MM.1S (cell line): ENCODE data around the gene AKT1S1.

Source experiments
- EZH2 ChIP-seq: fragments of 300-600 bp; sonication (generic); optimal IDR thresholded peaks from 2 replicates; pipeline ENCODE3; 2017; ENCODE audit warnings: low read depth, mild to moderate bottlenecking, antibody characterized with exemption, low read length, mixed read lengths
- TF ChIP-seq, protein P1 (sequence below): fragments of 300-600 bp; sonication (generic); IDR thresholded peaks from 2 replicates; pipeline ENCODE4 v1.5.1; 2016; ENCODE audit warnings: antibody characterized with exemption, low read length, mixed read lengths

DNA sequence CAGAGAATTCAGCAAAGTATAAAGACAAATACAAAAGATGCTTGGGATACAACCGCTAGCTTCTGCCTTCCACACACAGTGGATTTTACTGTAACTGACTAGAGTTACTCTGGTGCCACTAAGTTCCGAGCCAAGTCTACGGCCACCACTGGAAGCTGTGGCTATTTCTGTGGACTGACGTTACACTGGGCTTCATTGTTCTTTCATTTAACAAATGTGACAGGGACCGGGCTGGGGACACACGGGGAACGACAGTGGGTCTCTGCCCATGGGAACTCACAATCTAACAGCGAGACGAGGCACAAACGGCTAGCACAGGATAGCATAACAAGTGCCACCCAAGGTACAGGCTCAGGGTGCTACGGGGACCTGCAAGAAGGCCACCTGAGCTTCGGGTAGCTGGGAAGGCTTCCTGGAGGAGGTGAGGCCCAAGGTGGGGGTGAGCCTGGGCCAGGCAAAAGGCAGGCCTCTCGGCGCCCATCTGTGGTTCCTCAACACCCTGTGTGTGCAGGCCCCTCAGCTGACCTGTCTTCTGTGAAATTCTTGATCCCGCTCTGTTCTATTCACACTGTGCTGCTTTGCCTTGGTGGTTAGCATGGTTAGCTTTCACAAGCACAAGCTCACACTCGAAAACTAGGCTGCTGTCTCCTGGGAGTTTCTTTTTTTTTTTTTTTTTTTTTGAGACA lies 29.9 kb upstream of the AKT1S1 start:
- TF ChIP-seq, protein P1, sequence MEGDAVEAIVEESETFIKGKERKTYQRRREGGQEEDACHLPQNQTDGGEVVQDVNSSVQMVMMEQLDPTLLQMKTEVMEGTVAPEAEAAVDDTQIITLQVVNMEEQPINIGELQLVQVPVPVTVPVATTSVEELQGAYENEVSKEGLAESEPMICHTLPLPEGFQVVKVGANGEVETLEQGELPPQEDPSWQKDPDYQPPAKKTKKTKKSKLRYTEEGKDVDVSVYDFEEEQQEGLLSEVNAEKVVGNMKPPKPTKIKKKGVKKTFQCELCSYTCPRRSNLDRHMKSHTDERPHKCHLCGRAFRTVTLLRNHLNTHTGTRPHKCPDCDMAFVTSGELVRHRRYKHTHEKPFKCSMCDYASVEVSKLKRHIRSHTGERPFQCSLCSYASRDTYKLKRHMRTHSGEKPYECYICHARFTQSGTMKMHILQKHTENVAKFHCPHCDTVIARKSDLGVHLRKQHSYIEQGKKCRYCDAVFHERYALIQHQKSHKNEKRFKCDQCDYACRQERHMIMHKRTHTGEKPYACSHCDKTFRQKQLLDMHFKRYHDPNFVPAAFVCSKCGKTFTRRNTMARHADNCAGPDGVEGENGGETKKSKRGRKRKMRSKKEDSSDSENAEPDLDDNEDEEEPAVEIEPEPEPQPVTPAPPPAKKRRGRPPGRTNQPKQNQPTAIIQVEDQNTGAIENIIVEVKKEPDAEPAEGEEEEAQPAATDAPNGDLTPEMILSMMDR = no peak
- TF ChIP-seq EZH2 = no peak
